Measurements from ENCODE around the gene FBXO41. TPM values are rescaled to one million over a fixed set of nuclear protein-coding genes. Genes with fewer than 3 reads are reported as not detected.

The FBXO41 gene
- total RNA-seq, 3 donors from 2014 or later = 1.6 to 4.0 (median 3.9) TPM

GRCh38 chr2:73210696-73211095 lies 73.6 kb downstream of the FBXO41 start:
- no peak for TF ChIP-seq CTCF (IDR thresholded peaks at IDR 0.05)
- TF ChIP-seq POLR2AphosphoS5 (IDR thresholded peaks at IDR 0.05) = no peak
- no peak for TF ChIP-seq POLR2A (IDR thresholded peaks at IDR 0.05)
- Histone ChIP-seq H3K9me3 (no peaks in the 10 kb centered on the region), H3K36me3 (no peaks in the 10 kb centered on the region), H3K27ac (no peak overlapping the region), H3K4me3 (no peak overlapping the region), H3K4me1 (no peaks in the 10 kb centered on the region), H3K27me3 (peaks cover 0 to 6% of the 10 kb centered on the region in 2 donors)
- intact Hi-C loops (cut with DNase I; ENCODE audit: low total_unique reads) = no loop called here
- no peak for DNase-seq (ENCODE audit: low spot score in 2 of 2)

DNA sequence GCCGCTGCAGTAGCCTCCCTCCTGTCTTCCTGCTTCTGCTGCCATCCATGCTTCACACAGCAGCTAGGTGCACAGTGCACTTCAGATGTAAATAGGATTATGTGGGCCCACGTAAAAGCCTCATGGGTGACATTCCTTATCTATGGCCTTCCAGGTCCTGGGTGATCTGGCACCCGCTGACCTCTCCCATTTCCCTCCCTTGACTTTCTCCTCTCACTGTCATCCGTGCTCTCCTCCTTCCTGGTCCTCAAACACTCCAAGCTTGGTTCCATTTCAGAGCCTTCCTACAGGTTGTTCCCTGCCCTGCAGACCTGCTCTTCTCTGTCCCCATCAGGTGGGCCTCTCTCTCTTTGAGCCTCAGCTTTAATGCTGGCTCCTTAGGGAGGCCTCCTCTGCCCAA lies 74.3 kb downstream of the FBXO41 start:
- H3K27me3 ChIP-seq = peaks cover 0 to 6% of the 10 kb centered on the region in 2 donors
- H3K9me3 ChIP-seq = no peaks in the 10 kb centered on the region
- no peaks in the 10 kb centered on the region for H3K36me3 ChIP-seq
- H3K4me3 ChIP-seq = no peak overlapping the region
- H3K27ac ChIP-seq = no peak overlapping the region
- no peak for DNase-seq (ENCODE audit: low spot score in 2 of 2)
- intact Hi-C loops (cut with DNase I; ENCODE audit: low total_unique reads) = no loop called here
- H3K4me1 ChIP-seq = no peaks in the 10 kb centered on the region
- no peak for TF ChIP-seq CTCF (IDR thresholded peaks at IDR 0.05)
- no peak for TF ChIP-seq POLR2A (IDR thresholded peaks at IDR 0.05)
- no peak for TF ChIP-seq POLR2AphosphoS5 (IDR thresholded peaks at IDR 0.05)

DNA sequence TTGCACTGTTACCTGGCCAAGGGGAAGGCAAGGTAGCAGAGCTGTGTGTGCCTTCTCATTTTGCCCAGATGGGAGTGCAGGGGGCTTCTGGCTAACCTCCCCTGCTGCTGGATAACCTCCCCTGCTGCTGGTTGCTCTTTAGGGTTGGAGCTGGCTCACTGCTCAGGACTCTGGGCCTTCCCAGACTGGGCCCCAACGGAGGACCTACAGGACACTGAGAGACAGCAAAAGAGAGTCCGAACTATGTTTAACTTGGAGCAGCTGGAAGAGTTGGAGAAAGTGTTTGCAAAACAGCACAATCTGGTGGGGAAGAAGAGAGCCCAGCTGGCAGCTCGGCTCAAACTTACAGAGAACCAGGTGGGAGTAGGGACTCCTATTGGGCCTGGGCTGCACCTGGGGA lies 76.0 kb downstream of the FBXO41 start:
- intact Hi-C loops (cut with DNase I; ENCODE audit: low total_unique reads) = no loop called here
- no peak for DNase-seq (ENCODE audit: low spot score in 2 of 2)
- TF ChIP-seq POLR2AphosphoS5 (IDR thresholded peaks at IDR 0.05) (no peak), CTCF (IDR thresholded peaks at IDR 0.05) (no peak), POLR2A (IDR thresholded peaks at IDR 0.05) (no peak)
- Histone ChIP-seq H3K4me3 (no peak overlapping the region), H3K36me3 (no peaks in the 10 kb centered on the region), H3K27ac (no peak overlapping the region), H3K27me3 (peaks cover 0 to 16% of the 10 kb centered on the region in 2 donors), H3K9me3 (no peaks in the 10 kb centered on the region), H3K4me1 (no peaks in the 10 kb centered on the region)

- Histone ChIP-seq H3K4me3 (no peak overlapping the region), H3K9me3 (no peaks in the 10 kb centered on the region), H3K27me3 (peaks cover 4 to 42% of the 10 kb centered on the region in 2 donors), H3K36me3 (no peaks in the 10 kb centered on the region), H3K4me1 (peaks cover 0 to 7% of the 10 kb centered on the region in 2 donors), H3K27ac (no peak overlapping the region)
- DNase-seq (ENCODE audit: low spot score in 2 of 2) = no peak
- intact Hi-C loops (cut with DNase I; ENCODE audit: low total_unique reads) = no loop called here
- TF ChIP-seq POLR2AphosphoS5 (IDR thresholded peaks at IDR 0.05) (no peak), CTCF (IDR thresholded peaks at IDR 0.05) (no peak), POLR2A (IDR thresholded peaks at IDR 0.05) (no peak)
Measured at GRCh38 chr2:73205611-73206010, 78.7 kb downstream of the FBXO41 start.

Other genes starting within 250 kb of the FBXO41 start
- gene SFXN5, start 212.8 kb downstream of the FBXO41 start, total RNA-seq = 10 to 100 TPM in 2 of 3 donors, 1 to 10 TPM in 1; 6.7 to 19.6 (median 12.8) TPM
- gene RAB11FIP5, start 171.5 kb downstream of the FBXO41 start, total RNA-seq = 10 to 100 TPM; 20.6 to 27.4 (median 26.5) TPM
- gene NOTO, start 81.9 kb downstream of the FBXO41 start, total RNA-seq = not detected
- 10 to 100 TPM; 14.1 to 21.6 (median 18.3) TPM for gene SMYD5, start 70.2 kb downstream of the FBXO41 start, total RNA-seq
- gene PRADC1, start 51.2 kb downstream of the FBXO41 start, total RNA-seq = 10 to 100 TPM; 21.6 to 49.6 (median 25.6) TPM
- 100 to 1,000 TPM; 180 to 223 (median 187) TPM for gene CCT7, start 50.2 kb downstream of the FBXO41 start, total RNA-seq
- gene EGR4, start 9.1 kb upstream of the FBXO41 start, total RNA-seq = not detected
- gene ALMS1, start 101.4 kb upstream of the FBXO41 start, total RNA-seq = 10 to 100 TPM; 38.7 to 53.1 (median 40.6) TPM

Measured in breast epithelium (tissue), 4 donors.